Progenitor cell of endocrine pancreas (in vitro differentiated cells): ENCODE results near the gene NLN. TPM values are rescaled to one million over a fixed set of nuclear protein-coding genes. Genes with fewer than 3 reads are reported as not detected.

Experiments
- DNase-seq: peaks from one replicate; pipeline ENCODE4 v3.0.0; 2021; ENCODE audit warnings: low spot score; ENCODE audit not compliant: unreplicated experiment
- H3K27ac Mint-ChIP-seq: 2 replicates; pipeline ENCODE4 v1.8.0; 2021; ENCODE audit warnings: mild to moderate bottlenecking, moderate library complexity, mixed read lengths
- H3K27me3 Mint-ChIP-seq: 2 replicates; pipeline ENCODE4 v1.8.0; 2021; ENCODE audit warnings: mixed read lengths
- H3K36me3 Mint-ChIP-seq: 2 replicates; pipeline ENCODE4 v1.8.0; 2022; ENCODE audit warnings: mixed read lengths; ENCODE audit not compliant: insufficient read depth
- H3K4me1 Mint-ChIP-seq: 2 replicates; pipeline ENCODE4 v1.8.0; 2021; ENCODE audit warnings: low read depth, mixed read lengths
- H3K4me3 Mint-ChIP-seq: 2 replicates; pipeline ENCODE4 v1.8.0; 2021; ENCODE audit warnings: low read depth, mild to moderate bottlenecking, moderate library complexity, mixed read lengths
- H3K9me3 Mint-ChIP-seq: 2 replicates; pipeline ENCODE4 v1.8.0; 2021; ENCODE audit warnings: low read depth, mixed read lengths
- CTCF ChIP-seq: fragments of 200-600 bp; sonication (generic); IDR thresholded peaks from one replicate; pipeline ENCODE4 v1.5.0; 2021; ENCODE audit warnings: antibody characterized with exemption, mild to moderate bottlenecking; ENCODE audit not compliant: unreplicated experiment
- total RNA-seq: library from RNA; stranded (reverse); gene quantifications from 2 replicates; pipeline ENCODE4 v1.2.1, GENCODE V29; 2021

The NLN gene
- total RNA-seq, 1 donor from 2014 or later: 65.1 TPM

GRCh38 chr5:65799857-65800256 is 77.9 kb downstream of the NLN start:
- Mint-ChIP-seq H3K4me3 (no peak overlapping the region), H3K36me3 (peaks cover 16% of the 10 kb centered on the region), H3K4me1 (no peaks in the 10 kb centered on the region), H3K27ac (no peak overlapping the region), H3K9me3 (no peaks in the 10 kb centered on the region), H3K27me3 (no peaks in the 10 kb centered on the region)
- TF ChIP-seq CTCF: no peak
- no peak for DNase-seq

- Mint-ChIP-seq H3K36me3 (peaks cover 22% of the 10 kb centered on the region), H3K9me3 (no peaks in the 10 kb centered on the region), H3K27ac (no peak overlapping the region), H3K27me3 (no peaks in the 10 kb centered on the region), H3K4me1 (no peaks in the 10 kb centered on the region), H3K4me3 (no peak overlapping the region)
- no peak for TF ChIP-seq CTCF
- no peak for DNase-seq
Measured at GRCh38 chr5:65800775-65801174, 78.8 kb downstream of the NLN start.

- no peaks in the 10 kb centered on the region for H3K9me3 Mint-ChIP-seq
- peaks cover 27% of the 10 kb centered on the region for H3K36me3 Mint-ChIP-seq
Measured at GRCh38 chr5:65801352-65801783, 79.4 kb downstream of the NLN start.

GRCh38 chr5:65802080-65802479 is 80.1 kb downstream of the NLN start:
- DNase-seq: no peak
- H3K4me1 Mint-ChIP-seq: no peaks in the 10 kb centered on the region
- H3K9me3 Mint-ChIP-seq: no peaks in the 10 kb centered on the region
- H3K27ac Mint-ChIP-seq: no peak overlapping the region
- no peak for TF ChIP-seq CTCF
- no peak overlapping the region for H3K4me3 Mint-ChIP-seq
- H3K36me3 Mint-ChIP-seq: peaks cover 29% of the 10 kb centered on the region
- H3K27me3 Mint-ChIP-seq: no peaks in the 10 kb centered on the region

More at GRCh38 chr5:65801352-65801783, 79.4 kb downstream of the NLN start:
- no peak for TF ChIP-seq CTCF
- no peaks in the 10 kb centered on the region for H3K27me3 Mint-ChIP-seq
- DNase-seq: no peak
- H3K4me1 Mint-ChIP-seq: no peaks in the 10 kb centered on the region
- H3K27ac Mint-ChIP-seq: no peak overlapping the region
- no peak overlapping the region for H3K4me3 Mint-ChIP-seq

GRCh38 chr5:65802820-65803219 is 80.8 kb downstream of the NLN start:
- H3K9me3 Mint-ChIP-seq: no peaks in the 10 kb centered on the region
- H3K4me1 Mint-ChIP-seq: no peaks in the 10 kb centered on the region
- no peak overlapping the region for H3K4me3 Mint-ChIP-seq
- H3K27ac Mint-ChIP-seq: no peak overlapping the region
- no peaks in the 10 kb centered on the region for H3K27me3 Mint-ChIP-seq
- peaks cover 29% of the 10 kb centered on the region for H3K36me3 Mint-ChIP-seq
- TF ChIP-seq CTCF: no peak
- no peak for DNase-seq
